ENCODE measurements around the gene SND1. TPM values are rescaled to one million over a fixed set of nuclear protein-coding genes. Genes with fewer than 3 reads are reported as not detected.

The SND1 gene
- total and polyA plus RNA-seq, 7 experiments from 2014 or later = 68.6 to 253 (median 137) TPM

GRCh38 chr7:127752829-127753228, 100.8 kb downstream of the SND1 start:
- Histone ChIP-seq H3K36me3 (ENCODE audit: control insufficient read depth in 2 of 3, insufficient read depth in 3 of 3, low read length in 3 of 3) (no peaks in the 10 kb centered on the region), H3K27ac (ENCODE audit: low read depth, low read length) (no peak overlapping the region), H3K4me3 (ENCODE audit: low read length) (no peak overlapping the region), H3K9me3 (ENCODE audit: control insufficient read depth in 2 of 3, low read length in 3 of 3) (no peaks in the 10 kb centered on the region), H3K4me1 (ENCODE audit: control insufficient read depth in 2 of 2, insufficient read depth in 2 of 2, low read length in 2 of 2) (peaks cover 0 to 6% of the 10 kb centered on the region in 2 donors), H3K27me3 (ENCODE audit: control insufficient read depth in 2 of 2, insufficient read depth in 2 of 2, low read length in 2 of 2) (no peaks in the 10 kb centered on the region)
- no peaks in the 10 kb centered on the region for H3K27me3 Mint-ChIP-seq
- no peak overlapping the region for H3K27ac Mint-ChIP-seq
- ChIA-PET CTCF (no interaction called here), POLR2A (no interaction called here)
- H3K36me3 Mint-ChIP-seq = peaks cover 7 to 33% (median 21%) of the 10 kb centered on the region in 5 donors
- H3K4me1 Mint-ChIP-seq = peaks cover 25 to 80% (median 74%) of the 10 kb centered on the region in 7 donors
- H3K4me3 Mint-ChIP-seq = peak overlapping the region in 1 of 10 donors; percentile 10
- H3K9me3 Mint-ChIP-seq = no peaks in the 10 kb centered on the region
- ATAC-seq = no peak
- no peak for DNase-seq
- intact Hi-C loops (cut with micrococcal nuclease) = no loop called here

GRCh38 chr7:127754457-127754856, 102.5 kb downstream of the SND1 start:
- no peak for ATAC-seq
- intact Hi-C loops (cut with micrococcal nuclease) = no loop called here
- peaks cover 3 to 21% (median 8%) of the 10 kb centered on the region in 5 donors for H3K36me3 Mint-ChIP-seq
- no peaks in the 10 kb centered on the region for H3K27me3 Mint-ChIP-seq
- ChIA-PET POLR2A (interaction anchor here (0.6 kb wide), 1 partner anchor 30 kb away, joined by 3 read pairs; no protein-coding TSS in a partner anchor), CTCF (no interaction called here)
- Histone ChIP-seq H3K4me1 (ENCODE audit: control insufficient read depth in 2 of 2, insufficient read depth in 2 of 2, low read length in 2 of 2) (peaks cover 0 to 8% of the 10 kb centered on the region in 2 donors), H3K9me3 (ENCODE audit: control insufficient read depth in 2 of 3, low read length in 3 of 3) (no peaks in the 10 kb centered on the region), H3K27ac (ENCODE audit: low read depth, low read length) (no peak overlapping the region), H3K27me3 (ENCODE audit: control insufficient read depth in 2 of 2, insufficient read depth in 2 of 2, low read length in 2 of 2) (no peaks in the 10 kb centered on the region), H3K4me3 (ENCODE audit: low read length) (no peak overlapping the region), H3K36me3 (ENCODE audit: control insufficient read depth in 2 of 3, insufficient read depth in 3 of 3, low read length in 3 of 3) (no peaks in the 10 kb centered on the region)
- H3K4me1 Mint-ChIP-seq = peaks cover 29 to 74% (median 68%) of the 10 kb centered on the region in 7 donors
- H3K9me3 Mint-ChIP-seq = no peaks in the 10 kb centered on the region
- DNase-seq = no peak
- no peak overlapping the region for H3K4me3 Mint-ChIP-seq
- no peak overlapping the region for H3K27ac Mint-ChIP-seq

DNA sequence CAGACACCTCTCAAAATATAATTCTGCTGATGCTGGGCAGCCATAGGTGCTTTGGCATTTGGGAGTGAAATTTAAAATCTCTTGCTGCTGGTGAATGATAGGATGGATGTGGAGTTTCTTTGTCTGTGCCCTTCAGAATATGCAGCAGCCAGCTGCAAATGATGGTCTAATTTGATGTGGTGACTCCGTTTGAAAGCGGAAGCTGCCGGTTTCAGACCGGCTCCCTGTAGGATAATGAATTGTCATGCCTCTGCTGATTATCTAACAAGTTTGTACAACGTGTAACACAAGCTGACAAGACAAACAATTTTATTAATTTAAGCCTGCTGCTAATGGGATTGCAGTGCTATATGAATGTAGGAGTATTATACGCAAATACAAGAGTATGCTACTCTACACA, 103.5 kb downstream of the SND1 start:
- Mint-ChIP-seq H3K4me1 (peaks cover 35 to 74% (median 70%) of the 10 kb centered on the region in 7 donors), H3K36me3 (peaks cover 0 to 22% (median 4%) of the 10 kb centered on the region in 5 donors), H3K9me3 (no peaks in the 10 kb centered on the region), H3K27ac (no peak overlapping the region), H3K27me3 (no peaks in the 10 kb centered on the region), H3K4me3 (no peak overlapping the region)
- CTCF ChIA-PET = interaction anchor here (0.6 kb wide), 1 partner anchor 454 kb away, joined by 3 read pairs; no protein-coding TSS in a partner anchor
- no peak for DNase-seq
- ATAC-seq = no peak
- Histone ChIP-seq H3K36me3 (ENCODE audit: control insufficient read depth in 2 of 3, insufficient read depth in 3 of 3, low read length in 3 of 3) (no peaks in the 10 kb centered on the region), H3K27ac (ENCODE audit: low read depth, low read length) (no peak overlapping the region), H3K27me3 (ENCODE audit: control insufficient read depth in 2 of 2, insufficient read depth in 2 of 2, low read length in 2 of 2) (no peaks in the 10 kb centered on the region), H3K9me3 (ENCODE audit: control insufficient read depth in 2 of 3, low read length in 3 of 3) (no peaks in the 10 kb centered on the region), H3K4me1 (ENCODE audit: control insufficient read depth in 2 of 2, insufficient read depth in 2 of 2, low read length in 2 of 2) (peaks cover 0 to 19% of the 10 kb centered on the region in 2 donors), H3K4me3 (ENCODE audit: low read length) (no peak overlapping the region)
- intact Hi-C loops (cut with micrococcal nuclease) = no loop called here
- POLR2A ChIA-PET = no interaction called here

GRCh38 chr7:127755965-127756364, 104.0 kb downstream of the SND1 start:
- no peaks in the 10 kb centered on the region for H3K27me3 Mint-ChIP-seq
- Histone ChIP-seq H3K27me3 (ENCODE audit: control insufficient read depth in 2 of 2, insufficient read depth in 2 of 2, low read length in 2 of 2) (no peaks in the 10 kb centered on the region), H3K27ac (ENCODE audit: low read depth, low read length) (no peak overlapping the region), H3K4me1 (ENCODE audit: control insufficient read depth in 2 of 2, insufficient read depth in 2 of 2, low read length in 2 of 2) (peaks cover 0 to 23% of the 10 kb centered on the region in 2 donors), H3K4me3 (ENCODE audit: low read length) (no peak overlapping the region), H3K9me3 (ENCODE audit: control insufficient read depth in 2 of 3, low read length in 3 of 3) (no peaks in the 10 kb centered on the region), H3K36me3 (ENCODE audit: control insufficient read depth in 2 of 3, insufficient read depth in 3 of 3, low read length in 3 of 3) (no peaks in the 10 kb centered on the region)
- ATAC-seq (no peak), DNase-seq (no peak)
- ChIA-PET POLR2A (interaction anchor here (0.6 kb wide), 1 partner anchor 98 kb away, joined by 4 read pairs; no protein-coding TSS in a partner anchor), CTCF (interaction anchor here (0.6 kb wide), 1 partner anchor 454 kb away, joined by 3 read pairs; no protein-coding TSS in a partner anchor)
- H3K36me3 Mint-ChIP-seq = peaks cover 0 to 22% (median 4%) of the 10 kb centered on the region in 5 donors
- intact Hi-C loops (cut with micrococcal nuclease) = no loop called here
- peaks cover 37 to 75% (median 69%) of the 10 kb centered on the region in 7 donors for H3K4me1 Mint-ChIP-seq
- no peaks in the 10 kb centered on the region for H3K9me3 Mint-ChIP-seq
- H3K4me3 Mint-ChIP-seq = no peak overlapping the region
- no peak overlapping the region for H3K27ac Mint-ChIP-seq

- no peak overlapping the region for H3K4me3 ChIP-seq (ENCODE audit: low read length)
- intact Hi-C loops (cut with micrococcal nuclease) = no loop called here
- POLR2A ChIA-PET = no interaction called here
- H3K27ac Mint-ChIP-seq = peak overlapping the region in 1 of 9 donors; percentile 16
- H3K27me3 Mint-ChIP-seq = no peaks in the 10 kb centered on the region
- peaks cover 0 to 26% of the 10 kb centered on the region in 2 donors for H3K4me1 ChIP-seq (ENCODE audit: control insufficient read depth in 2 of 2, insufficient read depth in 2 of 2, low read length in 2 of 2)
- peaks cover 31 to 75% (median 57%) of the 10 kb centered on the region in 7 donors for H3K4me1 Mint-ChIP-seq
- DNase-seq (no peak), ATAC-seq (no peak)
- no peaks in the 10 kb centered on the region for H3K9me3 Mint-ChIP-seq
- H3K27ac ChIP-seq (ENCODE audit: low read depth, low read length) = no peak overlapping the region
- H3K36me3 Mint-ChIP-seq = peaks cover 0 to 25% (median 14%) of the 10 kb centered on the region in 5 donors
- H3K9me3 ChIP-seq (ENCODE audit: control insufficient read depth in 2 of 3, low read length in 3 of 3) = no peaks in the 10 kb centered on the region
- no peak overlapping the region for H3K4me3 Mint-ChIP-seq
- CTCF ChIA-PET = no interaction called here
- no peaks in the 10 kb centered on the region for H3K27me3 ChIP-seq (ENCODE audit: control insufficient read depth in 2 of 2, insufficient read depth in 2 of 2, low read length in 2 of 2)
- H3K36me3 ChIP-seq (ENCODE audit: control insufficient read depth in 2 of 3, insufficient read depth in 3 of 3, low read length in 3 of 3) = no peaks in the 10 kb centered on the region
These were observed 106.1 kb downstream of the SND1 start for GRCh38 chr7:127758105-127758504.

DNA sequence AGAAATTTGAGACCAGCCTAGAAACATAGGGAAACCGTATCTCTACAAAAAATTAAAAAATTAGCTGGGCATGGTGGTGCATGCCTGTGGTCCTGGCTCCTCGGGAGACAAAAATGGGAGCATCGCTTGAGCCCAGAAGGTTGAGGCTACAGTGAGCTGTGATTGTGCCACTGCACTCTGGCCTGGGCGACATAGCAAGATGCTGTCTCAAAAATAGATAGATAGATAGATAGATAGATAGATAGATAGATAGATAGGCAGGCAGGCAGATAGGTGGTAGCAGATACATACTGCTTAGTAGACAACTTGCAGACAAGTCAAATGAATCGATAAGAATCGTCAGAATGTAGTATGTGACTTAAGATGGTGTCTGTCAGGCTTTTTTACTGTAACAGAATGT, 106.9 kb downstream of the SND1 start:
- no peaks in the 10 kb centered on the region for H3K27me3 Mint-ChIP-seq
- no peaks in the 10 kb centered on the region for H3K9me3 Mint-ChIP-seq
- POLR2A ChIA-PET = no interaction called here

GRCh38 chr7:127759945-127760421, 108.0 kb downstream of the SND1 start:
- peaks cover 0 to 26% (median 14%) of the 10 kb centered on the region in 5 donors for H3K36me3 Mint-ChIP-seq
- no peaks in the 10 kb centered on the region for H3K36me3 ChIP-seq (ENCODE audit: control insufficient read depth in 2 of 3, insufficient read depth in 3 of 3, low read length in 3 of 3)
- no peaks in the 10 kb centered on the region for H3K27me3 Mint-ChIP-seq
- no peaks in the 10 kb centered on the region for H3K9me3 Mint-ChIP-seq
- H3K9me3 ChIP-seq (ENCODE audit: control insufficient read depth in 2 of 3, low read length in 3 of 3) = no peaks in the 10 kb centered on the region
- DNase-seq = no peak
- ChIA-PET CTCF (no interaction called here), POLR2A (no interaction called here)
- H3K4me1 Mint-ChIP-seq = peaks cover 30 to 70% (median 53%) of the 10 kb centered on the region in 7 donors
- H3K27ac ChIP-seq (ENCODE audit: low read depth, low read length) = no peak overlapping the region
- intact Hi-C loops (cut with micrococcal nuclease) = no loop called here
- H3K27ac Mint-ChIP-seq = no peak overlapping the region
- no peak overlapping the region for H3K4me3 Mint-ChIP-seq
- no peak for ATAC-seq
- peaks cover 0 to 30% of the 10 kb centered on the region in 2 donors for H3K4me1 ChIP-seq (ENCODE audit: control insufficient read depth in 2 of 2, insufficient read depth in 2 of 2, low read length in 2 of 2)
- H3K4me3 ChIP-seq (ENCODE audit: low read length) = no peak overlapping the region
- H3K27me3 ChIP-seq (ENCODE audit: control insufficient read depth in 2 of 2, insufficient read depth in 2 of 2, low read length in 2 of 2) = no peaks in the 10 kb centered on the region

More for the DNA sequence above, 106.9 kb downstream of the SND1 start:
- DNase-seq = no peak
- Mint-ChIP-seq H3K4me3 (no peak overlapping the region), H3K36me3 (peaks cover 0 to 21% (median 10%) of the 10 kb centered on the region in 5 donors), H3K27ac (no peak overlapping the region), H3K4me1 (peaks cover 27 to 68% (median 50%) of the 10 kb centered on the region in 7 donors)
- intact Hi-C loops (cut with micrococcal nuclease) = no loop called here
- CTCF ChIA-PET = no interaction called here
- ATAC-seq = no peak
- Histone ChIP-seq H3K9me3 (ENCODE audit: control insufficient read depth in 2 of 3, low read length in 3 of 3) (no peaks in the 10 kb centered on the region), H3K4me3 (ENCODE audit: low read length) (no peak overlapping the region), H3K4me1 (ENCODE audit: control insufficient read depth in 2 of 2, insufficient read depth in 2 of 2, low read length in 2 of 2) (peaks cover 0 to 26% of the 10 kb centered on the region in 2 donors), H3K27ac (ENCODE audit: low read depth, low read length) (no peak overlapping the region), H3K36me3 (ENCODE audit: control insufficient read depth in 2 of 3, insufficient read depth in 3 of 3, low read length in 3 of 3) (no peaks in the 10 kb centered on the region), H3K27me3 (ENCODE audit: control insufficient read depth in 2 of 2, insufficient read depth in 2 of 2, low read length in 2 of 2) (no peaks in the 10 kb centered on the region)
